HL-60 (cell line): ENCODE results near the gene L1CAM.
A peak's percentile ranks its signal among the peaks of the same experiment; 100 is the strongest.

Source experiments
- DNase-seq, 2 experiments: peaks; one replicate each; pipeline ENCODE4 v3.0.0-alpha.2; 2010 to 2020; ENCODE audit warnings: low read depth in 1 of 2, low spot score in 1 of 2
- H3K27ac ChIP-seq: fragments of 250-450 bp; sonication (Bioruptor Pico); replicated peaks from 2 replicates; pipeline ENCODE4 v1.5.1; 2020; ENCODE audit warnings: mild to moderate bottlenecking, moderate library complexity
- H3K27me3 ChIP-seq: fragments of 250-450 bp; sonication (Bioruptor Pico); 2 replicates; pipeline ENCODE4 v1.5.1; 2021; ENCODE audit warnings: mild to moderate bottlenecking, moderate library complexity; ENCODE audit not compliant: insufficient read depth, poor library complexity, severe bottlenecking
- H3K4me3 ChIP-seq: replicated peaks from 2 replicates; pipeline ENCODE4 v1.5.1; 2011; ENCODE audit warnings: mild to moderate bottlenecking, control low read depth, low read length; ENCODE audit not compliant: insufficient read depth
- GABPA ChIP-seq: IDR thresholded peaks from 2 replicates; pipeline ENCODE4 v1.6.1; 2012; ENCODE audit warnings: low read depth
- POLR2AphosphoS5 ChIP-seq: IDR thresholded peaks from 2 replicates; pipeline ENCODE4 v1.6.1; 2012; ENCODE audit warnings: low read depth
- REST ChIP-seq: IDR thresholded peaks from 2 replicates; pipeline ENCODE4 v1.6.1; 2012; ENCODE audit warnings: low read depth; ENCODE audit not compliant: insufficient replicate concordance
- SPI1 ChIP-seq: IDR thresholded peaks from 2 replicates; pipeline ENCODE4 v1.6.1; 2012; ENCODE audit warnings: low read depth, mild to moderate bottlenecking, borderline replicate concordance
- TF ChIP-seq, protein P1 (sequence below): IDR thresholded peaks from one replicate; pipeline ENCODE4 v1.5.1; 2011; ENCODE audit warnings: low read length, control low read depth, inconsistent platforms; ENCODE audit not compliant: insufficient read depth

Gene L1CAM

DNA sequence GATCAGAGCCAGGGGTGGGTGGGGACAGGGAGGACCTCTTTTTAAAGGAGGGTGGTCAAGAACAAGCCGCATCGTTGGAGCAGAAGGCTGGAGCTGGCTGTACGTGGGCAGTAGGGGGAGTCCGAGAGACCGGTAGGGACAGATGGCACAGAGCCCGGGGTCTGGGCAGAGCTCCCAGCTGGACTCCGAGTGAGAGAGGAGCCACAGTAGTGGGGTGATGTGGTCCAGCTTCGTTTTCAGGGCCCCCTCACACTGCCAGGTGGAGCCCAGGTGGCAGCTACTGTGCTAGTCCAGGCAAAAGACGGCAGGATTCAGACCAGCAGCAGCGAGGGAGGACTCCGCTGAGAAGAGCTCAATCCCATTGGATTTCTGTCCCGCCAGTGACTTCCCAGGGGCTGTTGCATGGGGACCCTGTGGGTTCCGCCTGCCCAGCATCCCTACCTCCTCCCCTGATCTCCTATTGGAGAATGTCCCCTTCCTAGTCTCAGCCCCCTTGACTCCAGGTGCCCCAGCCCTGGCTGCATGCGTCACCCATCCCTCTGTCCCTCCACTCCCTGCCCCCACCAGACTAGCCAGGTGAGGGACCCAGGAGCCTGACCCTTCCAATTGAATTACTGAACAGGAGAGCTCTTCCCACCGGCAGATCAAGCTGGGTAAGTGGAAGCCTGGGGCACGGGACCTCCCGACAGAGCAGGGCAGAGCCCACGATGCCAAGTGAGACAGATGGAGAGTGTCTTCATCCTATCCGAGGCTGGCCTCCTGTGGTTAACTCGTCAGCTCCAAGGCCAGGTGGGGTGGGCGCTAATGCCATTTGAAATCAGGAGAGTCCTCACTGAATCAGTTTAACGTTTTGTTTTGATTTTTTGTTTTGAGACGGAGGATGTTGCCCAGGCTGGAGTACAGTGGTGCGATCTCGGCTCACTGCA is 37.2 kb upstream of the L1CAM start:
- peak overlapping the region; percentile 59 for H3K4me3 ChIP-seq
- H3K27ac ChIP-seq, result peak overlapping the region; percentile 100
- TF ChIP-seq, protein P1, sequence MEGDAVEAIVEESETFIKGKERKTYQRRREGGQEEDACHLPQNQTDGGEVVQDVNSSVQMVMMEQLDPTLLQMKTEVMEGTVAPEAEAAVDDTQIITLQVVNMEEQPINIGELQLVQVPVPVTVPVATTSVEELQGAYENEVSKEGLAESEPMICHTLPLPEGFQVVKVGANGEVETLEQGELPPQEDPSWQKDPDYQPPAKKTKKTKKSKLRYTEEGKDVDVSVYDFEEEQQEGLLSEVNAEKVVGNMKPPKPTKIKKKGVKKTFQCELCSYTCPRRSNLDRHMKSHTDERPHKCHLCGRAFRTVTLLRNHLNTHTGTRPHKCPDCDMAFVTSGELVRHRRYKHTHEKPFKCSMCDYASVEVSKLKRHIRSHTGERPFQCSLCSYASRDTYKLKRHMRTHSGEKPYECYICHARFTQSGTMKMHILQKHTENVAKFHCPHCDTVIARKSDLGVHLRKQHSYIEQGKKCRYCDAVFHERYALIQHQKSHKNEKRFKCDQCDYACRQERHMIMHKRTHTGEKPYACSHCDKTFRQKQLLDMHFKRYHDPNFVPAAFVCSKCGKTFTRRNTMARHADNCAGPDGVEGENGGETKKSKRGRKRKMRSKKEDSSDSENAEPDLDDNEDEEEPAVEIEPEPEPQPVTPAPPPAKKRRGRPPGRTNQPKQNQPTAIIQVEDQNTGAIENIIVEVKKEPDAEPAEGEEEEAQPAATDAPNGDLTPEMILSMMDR, result no peak
- TF ChIP-seq GABPA, result no peak
- TF ChIP-seq REST, result no peak
- no peak for TF ChIP-seq POLR2AphosphoS5
- no peak for TF ChIP-seq SPI1
- no peaks in the 10 kb centered on the region for H3K27me3 ChIP-seq
- no peak for DNase-seq

GRCh38 chrX:153921511-153922446 is 35.8 kb upstream of the L1CAM start:
- DNase-seq, result no peak
- H3K27ac ChIP-seq, result peak overlapping the region; percentile 55
- no peaks in the 10 kb centered on the region for H3K27me3 ChIP-seq

More at GRCh38 chrX:153921511-153922446, 35.8 kb upstream of the L1CAM start:
- H3K4me3 ChIP-seq, result no peak overlapping the region
- TF ChIP-seq SPI1, result no peak
- TF ChIP-seq REST, result no peak
- no peak for TF ChIP-seq GABPA
- TF ChIP-seq POLR2AphosphoS5, result 0 out of 2 replicates have a peak, but pooled peaks have one; percentile 11
- TF ChIP-seq, protein P1, result no peak
